ENCODE measurements around the gene ZNF281. TPM values are rescaled to one million over a fixed set of nuclear protein-coding genes. Genes with fewer than 3 reads are reported as not detected.

ZNF281 gene
- total RNA-seq, 4 donors from 2014 or later = 12.1 to 13.4 (median 13.2) TPM

DNA sequence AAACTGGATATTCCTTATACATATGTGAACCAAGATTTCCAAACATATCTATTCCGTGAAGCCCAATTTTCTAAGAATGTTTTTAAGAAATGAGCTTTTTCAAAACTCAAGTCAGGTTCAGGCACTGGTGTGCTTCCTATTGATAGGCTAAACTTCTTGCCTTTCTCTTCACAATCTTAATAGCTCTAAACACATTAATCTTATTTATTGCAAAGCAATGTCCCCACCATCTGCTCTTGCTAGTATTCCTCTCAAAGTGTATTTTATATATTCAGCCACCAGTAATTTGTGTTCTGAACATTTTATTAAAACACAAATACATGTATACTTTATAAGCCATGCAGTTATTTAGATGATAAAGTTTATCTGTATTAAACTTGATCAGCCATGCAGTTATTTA, 11.5 kb downstream of the ZNF281 start:
- H3K9me3 ChIP-seq = no peaks in the 10 kb centered on the region
- TF ChIP-seq, protein P1, sequence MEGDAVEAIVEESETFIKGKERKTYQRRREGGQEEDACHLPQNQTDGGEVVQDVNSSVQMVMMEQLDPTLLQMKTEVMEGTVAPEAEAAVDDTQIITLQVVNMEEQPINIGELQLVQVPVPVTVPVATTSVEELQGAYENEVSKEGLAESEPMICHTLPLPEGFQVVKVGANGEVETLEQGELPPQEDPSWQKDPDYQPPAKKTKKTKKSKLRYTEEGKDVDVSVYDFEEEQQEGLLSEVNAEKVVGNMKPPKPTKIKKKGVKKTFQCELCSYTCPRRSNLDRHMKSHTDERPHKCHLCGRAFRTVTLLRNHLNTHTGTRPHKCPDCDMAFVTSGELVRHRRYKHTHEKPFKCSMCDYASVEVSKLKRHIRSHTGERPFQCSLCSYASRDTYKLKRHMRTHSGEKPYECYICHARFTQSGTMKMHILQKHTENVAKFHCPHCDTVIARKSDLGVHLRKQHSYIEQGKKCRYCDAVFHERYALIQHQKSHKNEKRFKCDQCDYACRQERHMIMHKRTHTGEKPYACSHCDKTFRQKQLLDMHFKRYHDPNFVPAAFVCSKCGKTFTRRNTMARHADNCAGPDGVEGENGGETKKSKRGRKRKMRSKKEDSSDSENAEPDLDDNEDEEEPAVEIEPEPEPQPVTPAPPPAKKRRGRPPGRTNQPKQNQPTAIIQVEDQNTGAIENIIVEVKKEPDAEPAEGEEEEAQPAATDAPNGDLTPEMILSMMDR (IDR thresholded peaks at IDR 0.05) = no peak
- TF ChIP-seq EP300 (IDR thresholded peaks at IDR 0.05) (no peak), POLR2AphosphoS5 (IDR thresholded peaks at IDR 0.05) (no peak), POLR2A (IDR thresholded peaks at IDR 0.05) (no peak)
- no peaks in the 10 kb centered on the region for H3K27me3 ChIP-seq
- H3K4me3 ChIP-seq = no peak overlapping the region
- no peak for ATAC-seq
- H3K36me3 ChIP-seq = no peaks in the 10 kb centered on the region
- WGBS, 2 donors (ENCODE audit: low coverage in 1 of 2) = 100% methylated on average over 1 of the region's 1 CpG
- no peaks in the 10 kb centered on the region for H3K4me1 ChIP-seq
- H3K27ac ChIP-seq = no peak overlapping the region

DNA sequence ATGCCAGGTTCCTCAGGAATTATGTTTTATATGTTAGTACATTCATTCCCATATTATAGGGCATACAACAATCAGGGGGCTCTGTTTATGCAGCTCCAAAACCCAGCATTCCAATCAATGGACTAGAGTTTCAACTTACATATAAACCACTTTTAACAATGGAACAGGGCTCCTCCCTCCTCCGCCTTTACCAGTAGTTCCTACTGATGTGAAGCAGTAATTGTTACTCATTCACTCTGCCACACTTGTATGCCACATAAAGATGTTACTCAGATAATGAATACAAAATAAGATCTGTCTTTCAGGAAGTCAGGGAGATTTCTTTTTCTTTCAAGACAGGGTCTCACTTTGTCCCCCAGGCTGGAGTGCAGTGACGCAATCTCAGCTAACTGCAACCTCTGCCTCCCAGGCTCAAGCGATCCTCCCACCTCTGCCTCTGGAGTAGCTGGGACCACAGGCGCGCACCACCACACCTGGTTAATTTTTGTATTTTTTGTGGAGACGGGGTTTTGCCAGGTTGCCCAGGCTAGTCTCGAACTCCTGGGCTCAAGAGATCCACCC, 17.1 kb downstream of the ZNF281 start:
- Histone ChIP-seq H3K9me3 (no peaks in the 10 kb centered on the region), H3K36me3 (no peaks in the 10 kb centered on the region), H3K27me3 (no peaks in the 10 kb centered on the region), H3K4me1 (no peaks in the 10 kb centered on the region), H3K27ac (no peak overlapping the region), H3K4me3 (no peak overlapping the region)
- WGBS, 2 donors (ENCODE audit: low coverage in 1 of 2) = 99 to 100% methylated on average over 2 to 5 of the region's 7 CpGs
- no peak for TF ChIP-seq EP300 (IDR thresholded peaks at IDR 0.05)
- TF ChIP-seq, protein P1 (IDR thresholded peaks at IDR 0.05) = no peak
- TF ChIP-seq POLR2AphosphoS5 (IDR thresholded peaks at IDR 0.05) = no peak
- no peak for TF ChIP-seq POLR2A (IDR thresholded peaks at IDR 0.05)
- no peak for ATAC-seq

DNA sequence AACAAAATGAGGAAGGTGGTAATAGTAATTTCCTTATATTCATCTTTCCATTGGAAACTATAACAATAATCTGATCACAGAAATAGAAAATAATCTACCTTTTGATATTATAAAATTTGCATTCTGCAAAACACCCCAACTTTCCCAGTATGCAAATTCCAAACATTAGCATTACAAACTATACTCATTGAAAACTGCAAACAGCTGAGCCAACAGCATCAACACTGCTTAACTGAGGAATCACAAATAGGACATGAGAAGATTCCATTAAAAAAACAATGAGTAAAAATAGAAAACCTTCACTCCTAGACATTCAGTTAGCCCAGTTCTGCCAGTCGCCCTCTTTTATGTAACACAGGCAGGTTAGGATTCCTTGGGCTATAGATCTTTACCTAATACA, 18.1 kb downstream of the ZNF281 start:
- Histone ChIP-seq H3K36me3 (no peaks in the 10 kb centered on the region), H3K27me3 (no peaks in the 10 kb centered on the region), H3K4me3 (no peak overlapping the region), H3K9me3 (no peaks in the 10 kb centered on the region), H3K4me1 (no peaks in the 10 kb centered on the region), H3K27ac (no peak overlapping the region)
- no peak for TF ChIP-seq POLR2AphosphoS5 (IDR thresholded peaks at IDR 0.05)
- no peak for TF ChIP-seq EP300 (IDR thresholded peaks at IDR 0.05)
- TF ChIP-seq, protein P1 (IDR thresholded peaks at IDR 0.05) = no peak
- TF ChIP-seq POLR2A (IDR thresholded peaks at IDR 0.05) = no peak
- 25 to 44% methylated on average over 1 of the region's 1 CpG for WGBS, 2 donors (ENCODE audit: low coverage in 1 of 2)
- ATAC-seq = no peak

DNA sequence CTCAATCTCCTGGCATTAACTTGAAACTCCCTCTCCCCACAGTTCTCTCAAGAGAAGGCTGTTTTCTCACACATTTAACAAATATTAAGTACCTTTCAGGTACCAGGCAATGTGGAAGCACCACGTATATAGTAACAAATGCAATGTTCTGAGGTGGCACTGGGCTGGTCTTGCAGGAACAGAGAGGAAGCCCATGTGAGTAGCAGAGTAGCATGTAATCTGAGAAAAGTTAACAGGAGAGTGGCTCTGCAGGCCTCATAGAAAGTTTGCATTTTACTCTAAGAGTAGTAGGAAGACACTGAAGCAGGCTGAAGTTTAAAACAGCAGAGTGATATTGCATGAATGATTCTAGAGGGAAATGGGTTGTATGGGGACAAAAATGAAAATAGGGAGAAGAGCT, 21.0 kb downstream of the ZNF281 start:
- no peak overlapping the region for H3K27ac ChIP-seq
- H3K36me3 ChIP-seq = no peaks in the 10 kb centered on the region
- no peaks in the 10 kb centered on the region for H3K9me3 ChIP-seq
- no peak overlapping the region for H3K4me3 ChIP-seq
- no peak for ATAC-seq
- TF ChIP-seq EP300 (IDR thresholded peaks at IDR 0.05) (no peak), POLR2A (IDR thresholded peaks at IDR 0.05) (no peak), POLR2AphosphoS5 (IDR thresholded peaks at IDR 0.05) (no peak)
- TF ChIP-seq, protein P1 (IDR thresholded peaks at IDR 0.05) = no peak
- no peaks in the 10 kb centered on the region for H3K4me1 ChIP-seq
- no peaks in the 10 kb centered on the region for H3K27me3 ChIP-seq
- WGBS, 2 donors (ENCODE audit: low coverage in 1 of 2) = 83% methylated on average over 1 of the region's 1 CpG; no CpG with 5 or more reads in 1 of the 2 donors

DNA sequence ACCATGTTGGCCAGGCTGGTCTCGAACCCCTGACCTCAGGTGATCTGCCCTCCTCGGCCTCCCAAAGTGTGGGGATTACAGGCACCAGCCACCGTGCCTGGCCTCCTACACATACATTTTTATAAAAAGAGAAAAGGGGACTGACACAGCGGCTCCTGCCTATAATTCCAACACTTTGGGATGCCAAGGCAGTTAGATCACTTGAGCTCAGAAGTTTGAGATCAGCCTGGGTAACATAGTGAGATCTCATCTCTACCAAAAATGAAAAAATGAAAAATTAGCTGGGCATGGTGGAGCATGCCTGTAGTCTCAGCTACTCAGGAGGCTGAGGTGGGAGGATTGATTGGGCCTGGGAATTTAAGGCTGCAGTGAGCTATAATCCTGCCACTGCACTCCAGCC, 23.4 kb downstream of the ZNF281 start:
- Histone ChIP-seq H3K27ac (no peak overlapping the region), H3K36me3 (no peaks in the 10 kb centered on the region), H3K4me3 (no peak overlapping the region), H3K9me3 (no peaks in the 10 kb centered on the region), H3K27me3 (no peaks in the 10 kb centered on the region), H3K4me1 (no peaks in the 10 kb centered on the region)
- no peak for ATAC-seq
- TF ChIP-seq EP300 (IDR thresholded peaks at IDR 0.05) = no peak
- 73 to 90% methylated on average over 2 of the region's 4 CpGs for WGBS, 2 donors (ENCODE audit: low coverage in 1 of 2)

All from gastroesophageal sphincter (tissue), 4 donors.